Bronchial epithelial cell (primary cell): ENCODE measurements around the gene ARHGAP20. TPM values are rescaled to one million over a fixed set of nuclear protein-coding genes. Genes with fewer than 3 reads are reported as not detected.

Source experiments
- DNase-seq: peaks from one replicate; pipeline ENCODE4 v3.0.0-alpha.2; 2010; ENCODE audit warnings: low read depth
- FAIRE-seq: peaks from 2 replicates; lab custom pipeline; 2011; peaks lifted over from hg19 to GRCh38; lab: Jason Lieb, UNC
- H3K27me3 ChIP-seq: 2 replicates; pipeline ENCODE4 v1.5.1; 2011; ENCODE audit warnings: low read length; ENCODE audit not compliant: control insufficient read depth, insufficient read depth
- H3K36me3 ChIP-seq: 2 replicates; pipeline ENCODE4 v1.5.1; 2011; ENCODE audit warnings: low read length; ENCODE audit not compliant: control insufficient read depth, insufficient read depth
- H3K4me3 ChIP-seq: 2 replicates; pipeline ENCODE4 v1.5.1; 2011; ENCODE audit warnings: mild to moderate bottlenecking, low read depth, low read length, control low read depth
- total RNA-seq: library from RNA; depleted of rRNA; stranded (reverse); fragments of >200 nt; gene quantifications from 2 replicates; pipeline ENCODE4 v1.2.1, GENCODE V29; 2014
- TF ChIP-seq, protein P1 (sequence below): IDR thresholded peaks from 2 replicates; pipeline ENCODE4 v1.5.1; 2011; ENCODE audit warnings: mild to moderate bottlenecking, moderate library complexity, low read length, control low read depth, inconsistent platforms; ENCODE audit not compliant: insufficient read depth, severe bottlenecking

ARHGAP20 gene
- total RNA-seq, 1 donor from 2014 or later, result under 0.01 TPM

DNA sequence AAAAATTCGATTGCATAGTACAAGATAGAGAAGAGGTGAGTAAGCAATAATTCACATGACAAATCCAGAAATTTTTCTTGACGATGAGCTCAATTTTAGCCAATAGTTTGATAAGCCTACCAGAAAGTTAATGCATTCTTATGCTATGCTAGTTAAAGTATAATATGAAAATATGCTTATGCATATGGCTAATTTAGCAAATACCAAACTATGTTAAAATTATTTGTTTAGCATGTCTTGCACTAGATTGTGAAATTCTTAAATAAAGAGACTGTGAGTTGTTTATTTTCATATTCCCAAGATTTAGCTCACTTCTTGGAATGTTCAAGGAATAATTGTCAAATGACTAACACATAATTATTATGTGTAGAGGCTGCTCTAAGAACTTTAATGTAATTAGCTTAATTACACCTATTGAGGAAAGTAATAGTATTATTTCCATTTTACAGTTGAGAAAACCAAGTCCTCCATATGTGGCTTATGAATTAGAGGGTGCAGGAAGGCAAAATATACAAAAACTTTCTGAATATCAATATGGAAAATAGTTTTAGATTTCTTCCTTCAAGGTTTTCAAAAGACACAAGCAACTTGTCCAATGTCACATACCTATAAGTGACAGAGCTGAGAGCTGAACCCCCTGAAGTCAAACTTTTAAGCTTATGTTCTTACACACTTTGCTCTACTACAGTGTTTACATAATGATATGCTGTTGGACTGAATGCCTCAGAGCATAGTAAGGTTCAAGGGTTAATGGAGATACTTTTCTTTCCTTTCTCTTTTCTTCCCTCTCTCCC lies 45.9 kb upstream of the ARHGAP20 start:
- DNase-seq (no peak), FAIRE-seq (no peak)
- TF ChIP-seq, protein P1, sequence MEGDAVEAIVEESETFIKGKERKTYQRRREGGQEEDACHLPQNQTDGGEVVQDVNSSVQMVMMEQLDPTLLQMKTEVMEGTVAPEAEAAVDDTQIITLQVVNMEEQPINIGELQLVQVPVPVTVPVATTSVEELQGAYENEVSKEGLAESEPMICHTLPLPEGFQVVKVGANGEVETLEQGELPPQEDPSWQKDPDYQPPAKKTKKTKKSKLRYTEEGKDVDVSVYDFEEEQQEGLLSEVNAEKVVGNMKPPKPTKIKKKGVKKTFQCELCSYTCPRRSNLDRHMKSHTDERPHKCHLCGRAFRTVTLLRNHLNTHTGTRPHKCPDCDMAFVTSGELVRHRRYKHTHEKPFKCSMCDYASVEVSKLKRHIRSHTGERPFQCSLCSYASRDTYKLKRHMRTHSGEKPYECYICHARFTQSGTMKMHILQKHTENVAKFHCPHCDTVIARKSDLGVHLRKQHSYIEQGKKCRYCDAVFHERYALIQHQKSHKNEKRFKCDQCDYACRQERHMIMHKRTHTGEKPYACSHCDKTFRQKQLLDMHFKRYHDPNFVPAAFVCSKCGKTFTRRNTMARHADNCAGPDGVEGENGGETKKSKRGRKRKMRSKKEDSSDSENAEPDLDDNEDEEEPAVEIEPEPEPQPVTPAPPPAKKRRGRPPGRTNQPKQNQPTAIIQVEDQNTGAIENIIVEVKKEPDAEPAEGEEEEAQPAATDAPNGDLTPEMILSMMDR, result no peak
- Histone ChIP-seq H3K4me3 (no peak overlapping the region), H3K27me3 (no peaks in the 10 kb centered on the region), H3K36me3 (no peaks in the 10 kb centered on the region)

- FAIRE-seq, result no peak
- no peak for DNase-seq
- TF ChIP-seq, protein P1, result no peak
These were observed 44.8 kb upstream of the ARHGAP20 start for GRCh38 chr11:110757066-110757465.

DNA sequence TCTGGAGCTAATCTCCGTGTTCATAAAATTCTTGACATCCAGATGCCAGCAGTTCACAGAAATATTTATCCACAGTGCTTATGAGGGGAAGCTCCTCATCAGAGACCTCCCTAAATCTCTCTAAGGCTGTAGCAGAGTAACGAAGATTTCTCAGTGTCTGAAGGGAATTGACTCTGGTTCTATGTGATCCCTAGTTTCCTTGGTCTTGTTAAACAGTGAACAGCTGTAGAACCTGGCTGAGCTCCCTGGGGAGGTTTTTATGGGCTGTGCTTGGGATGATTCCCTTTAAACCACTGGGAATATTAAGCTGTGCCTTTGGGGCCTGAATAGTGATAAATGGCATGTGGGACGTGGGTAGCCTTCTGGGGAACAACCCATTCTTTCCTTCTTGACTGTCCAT lies 43.7 kb upstream of the ARHGAP20 start:
- Histone ChIP-seq H3K4me3 (no peak overlapping the region), H3K27me3 (no peaks in the 10 kb centered on the region), H3K36me3 (no peaks in the 10 kb centered on the region)
- DNase-seq (no peak), FAIRE-seq (no peak)
- TF ChIP-seq, protein P1, result no peak

More at GRCh38 chr11:110757066-110757465, 44.8 kb upstream of the ARHGAP20 start:
- Histone ChIP-seq H3K36me3 (no peaks in the 10 kb centered on the region), H3K27me3 (no peaks in the 10 kb centered on the region), H3K4me3 (no peak overlapping the region)

GRCh38 chr11:110752890-110753289 lies 40.7 kb upstream of the ARHGAP20 start:
- no peak for DNase-seq
- TF ChIP-seq, protein P1, result no peak
- Histone ChIP-seq H3K27me3 (no peaks in the 10 kb centered on the region), H3K36me3 (no peaks in the 10 kb centered on the region), H3K4me3 (no peak overlapping the region)
- no peak for FAIRE-seq

DNA sequence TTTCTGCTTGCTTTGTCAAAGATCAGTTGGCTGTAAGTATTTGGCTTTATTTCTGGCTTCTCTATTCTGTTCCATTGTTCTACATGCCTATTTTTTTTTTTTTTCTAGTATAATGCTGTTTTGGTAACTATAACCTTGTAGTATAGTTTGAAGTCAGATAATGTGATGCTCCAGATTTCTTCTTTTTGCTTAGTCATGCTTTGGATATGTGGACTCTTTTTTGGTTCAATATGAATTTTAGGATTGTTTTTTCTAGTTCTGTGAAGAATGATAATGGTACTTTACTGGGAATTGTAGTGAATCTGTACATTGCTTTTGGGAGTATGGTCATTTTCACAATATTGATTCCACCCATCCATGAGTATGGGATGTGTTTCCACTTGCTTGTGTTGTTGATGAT lies 37.9 kb upstream of the ARHGAP20 start:
- no peak overlapping the region for H3K4me3 ChIP-seq
- DNase-seq, result no peak
- no peak for FAIRE-seq
- H3K27me3 ChIP-seq, result no peaks in the 10 kb centered on the region
- TF ChIP-seq, protein P1, result no peak
- no peaks in the 10 kb centered on the region for H3K36me3 ChIP-seq
